Middle frontal gyrus (tissue), 1 donor: ENCODE results near the gene TOX3.

ENCODE experiments used
- DNase-seq: peaks from one replicate; pipeline ENCODE4 v3.0.0-alpha.2; 2015; ENCODE audit warnings: low spot score; ENCODE audit errors: extremely low spot score

The TOX3 gene

GRCh38 chr16:52399116-52399515 lies 147.8 kb downstream of the TOX3 start:
- DNase-seq: no peak

GRCh38 chr16:52398491-52398960 lies 148.4 kb downstream of the TOX3 start:
- no peak for DNase-seq

DNA sequence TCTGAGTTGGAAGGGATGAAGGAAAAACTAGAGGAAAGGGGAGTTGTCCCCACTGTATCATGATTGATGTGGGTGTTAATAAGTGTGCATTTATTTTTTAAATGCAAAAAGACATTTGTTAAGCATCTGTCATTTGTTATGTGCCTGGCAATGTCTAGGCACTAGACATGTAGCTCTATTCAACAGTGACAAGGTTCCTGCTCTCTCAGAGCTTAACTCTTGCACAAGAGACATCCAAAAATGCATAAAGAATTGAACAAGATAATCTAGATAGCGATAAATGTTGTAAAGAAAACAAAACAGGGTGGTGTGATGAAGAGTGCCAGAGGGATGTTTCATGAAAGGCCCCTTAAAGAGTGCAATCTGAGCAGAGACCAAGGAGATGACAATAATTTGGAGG lies 148.9 kb downstream of the TOX3 start:
- DNase-seq: no peak

GRCh38 chr16:52393448-52393847 lies 153.5 kb downstream of the TOX3 start:
- DNase-seq: no peak

GRCh38 chr16:52389045-52389444 lies 157.9 kb downstream of the TOX3 start:
- DNase-seq: no peak
